Measurements from ENCODE around the gene PLCH1. TPM values are rescaled to one million over a fixed set of nuclear protein-coding genes. Genes with fewer than 3 reads are reported as not detected.

Gene PLCH1
- total RNA-seq, 1 experiment from 2014 or later = 3.8 TPM

DNA sequence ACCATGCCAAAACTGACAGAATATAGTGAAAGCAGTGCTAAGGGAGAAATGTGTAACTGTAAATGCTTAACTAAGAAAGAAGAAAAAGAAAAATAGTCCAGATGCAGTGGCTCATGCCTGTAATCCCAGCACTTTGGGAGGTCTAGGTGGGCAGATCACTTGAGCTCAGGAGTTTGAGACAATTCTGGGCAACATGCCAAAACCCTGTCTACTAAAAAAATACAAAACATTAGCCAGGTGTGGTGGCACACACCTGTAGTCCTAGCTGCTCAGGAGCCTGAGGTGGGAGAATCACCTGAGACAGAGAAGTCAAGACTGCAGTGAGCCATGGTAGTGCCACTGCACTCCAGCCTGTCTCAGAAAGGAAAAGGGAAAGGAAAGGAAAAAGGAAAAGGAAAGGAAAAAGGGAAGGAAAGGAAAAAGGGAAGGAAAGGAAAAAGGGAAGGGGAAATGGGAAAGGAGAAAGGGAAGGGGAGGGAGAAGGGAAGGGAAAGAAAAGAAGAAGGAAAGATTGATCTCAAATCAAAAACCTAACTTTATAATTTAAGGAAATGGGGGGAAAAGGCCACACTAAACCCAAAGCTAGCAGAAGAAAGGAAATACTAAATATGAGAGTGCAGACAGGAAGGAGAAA is 40.9 kb upstream of the PLCH1 start:
- no peak for TF ChIP-seq POLR2A (IDR thresholded peaks at IDR 0.05; ENCODE audit: borderline replicate concordance, extremely low read depth, insufficient read depth, insufficient read length)
- DNase-seq (ENCODE audit: low read depth, low spot score) (no peak), ATAC-seq (no peak)
- Histone ChIP-seq H3K9me2 (ENCODE audit: insufficient read depth) (no peaks in the 10 kb centered on the region), H2AFZ (ENCODE audit: low read depth, low read length, poor library complexity, severe bottlenecking) (no peak overlapping the region), H3K27me3 (ENCODE audit: insufficient read depth, low read length) (no peaks in the 10 kb centered on the region), H3K79me2 (ENCODE audit: insufficient read depth, low read length) (peaks cover 4% of the 10 kb centered on the region; the same call in 1 of the 2 replicates), H3K27ac (ENCODE audit: low read depth, low read length) (no peak overlapping the region), H3K9me3 (ENCODE audit: control insufficient read depth in 1 of 2, insufficient read depth in 1 of 2, low read depth in 1 of 2, low read length in 2 of 2) (no peaks in the 10 kb centered on the region), H4K20me1 (ENCODE audit: insufficient read depth) (no peaks in the 10 kb centered on the region), H3K4me1 (ENCODE audit: control insufficient read depth in 1 of 2, insufficient read depth in 2 of 2, low read length in 2 of 2) (peaks cover 5% of the 10 kb centered on the region in 2 experiments; a peak in 2 of 4 replicates), H3K36me3 (ENCODE audit: control insufficient read depth in 1 of 2, insufficient read depth in 2 of 2, low read length in 2 of 2) (no peaks in the 10 kb centered on the region), H3K9ac (ENCODE audit: low read length) (no peak overlapping the region), H3K4me3 (replicated peaks in 1 of 2; ENCODE audit: low read depth in 1 of 2, low read length in 2 of 2) (no peak overlapping the region), H3K4me2 (ENCODE audit: low read length) (no peak overlapping the region)
- POLR2A ChIA-PET = interaction anchor here (0.7 to 1.8 kb wide), 2 partner anchors 11 to 20 kb away, joined by 3 to 5 read pairs; partner anchors contain the start of gene C3orf33
- RAD21 ChIA-PET (ENCODE audit: low non-redundant PET in 1 of 2, low total read pairs in 2 of 2, uncharacterized antibody in 2 of 2, unreplicated experiment in 2 of 2) = no interaction called here
- CTCF ChIA-PET = interaction anchor here (1.5 kb wide), 1 partner anchor 20 kb away, joined by 4 read pairs; the partner anchor contains the start of gene C3orf33
- BruUV-seq (replicated peaks) = no TSS peak
- intact Hi-C loops (cut with micrococcal nuclease) = no loop called here

DNA sequence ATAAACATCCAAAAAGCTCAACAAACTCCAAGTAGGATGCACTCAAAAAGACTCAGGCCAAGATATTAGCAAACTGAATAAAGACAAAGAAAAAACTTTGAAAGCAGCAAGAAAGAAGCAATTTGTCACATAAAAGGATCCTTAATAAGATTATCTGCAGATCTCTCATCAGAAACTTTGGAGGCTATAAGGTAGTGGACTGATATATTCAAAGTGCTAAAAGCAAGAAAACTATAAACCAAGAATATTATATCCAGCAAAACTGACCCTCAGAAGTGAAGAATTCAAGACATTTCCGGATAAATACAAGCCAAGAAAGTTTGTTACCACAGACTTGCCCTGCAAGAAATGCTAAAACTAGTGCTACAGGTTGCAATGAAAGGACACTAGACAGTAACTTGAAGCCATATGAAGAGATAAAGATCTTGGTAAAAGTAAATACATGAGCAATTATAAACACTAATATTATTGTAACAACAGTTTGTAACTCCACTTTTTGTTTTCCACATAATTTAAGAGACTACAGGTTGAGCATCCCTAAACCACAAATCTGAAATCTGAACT is 37.6 kb upstream of the PLCH1 start:
- BruUV-seq (replicated peaks) = no TSS peak
- DNase-seq (ENCODE audit: low read depth, low spot score) (no peak), ATAC-seq (no peak)
- Histone ChIP-seq H3K4me3 (replicated peaks in 1 of 2; ENCODE audit: low read depth in 1 of 2, low read length in 2 of 2) (no peak overlapping the region), H3K9me3 (ENCODE audit: control insufficient read depth in 1 of 2, insufficient read depth in 1 of 2, low read depth in 1 of 2, low read length in 2 of 2) (no peaks in the 10 kb centered on the region), H2AFZ (ENCODE audit: low read depth, low read length, poor library complexity, severe bottlenecking) (no peak overlapping the region), H3K9ac (ENCODE audit: low read length) (no peak overlapping the region), H3K4me1 (ENCODE audit: control insufficient read depth in 1 of 2, insufficient read depth in 2 of 2, low read length in 2 of 2) (peaks cover 4 to 8% of the 10 kb centered on the region in 2 experiments; a peak in 2 of 4 replicates), H3K36me3 (ENCODE audit: control insufficient read depth in 1 of 2, insufficient read depth in 2 of 2, low read length in 2 of 2) (no peaks in the 10 kb centered on the region), H3K9me2 (ENCODE audit: insufficient read depth) (no peaks in the 10 kb centered on the region), H3K27ac (ENCODE audit: low read depth, low read length) (no peak overlapping the region), H3K79me2 (ENCODE audit: insufficient read depth, low read length) (peaks cover 4% of the 10 kb centered on the region; the same call in 1 of the 2 replicates), H3K4me2 (ENCODE audit: low read length) (no peak overlapping the region), H4K20me1 (ENCODE audit: insufficient read depth) (no peaks in the 10 kb centered on the region), H3K27me3 (ENCODE audit: insufficient read depth, low read length) (no peaks in the 10 kb centered on the region)
- RAD21 ChIA-PET (ENCODE audit: low non-redundant PET in 1 of 2, low total read pairs in 2 of 2, uncharacterized antibody in 2 of 2, unreplicated experiment in 2 of 2) = no interaction called here
- CTCF ChIA-PET = no interaction called here
- POLR2A ChIA-PET = no interaction called here
- intact Hi-C loops (cut with micrococcal nuclease) = no loop called here
- TF ChIP-seq YY1 (IDR thresholded peaks at IDR 0.05; ENCODE audit: extremely low read depth, insufficient replicate concordance, low read depth, low read length) (no peak), CBX3 (IDR thresholded peaks at IDR 0.05; ENCODE audit: low read depth) (no peak), SIN3A (IDR thresholded peaks at IDR 0.05; ENCODE audit: low read depth) (no peak), ZNF274 (IDR thresholded peaks at IDR 0.05; ENCODE audit: low read depth, low read length) (no peak), ZFX (IDR thresholded peaks at IDR 0.05) (no peak), TCF7L2 (IDR thresholded peaks at IDR 0.05; ENCODE audit: borderline replicate concordance, extremely low read depth, insufficient read depth, insufficient read length) (no peak), EZH2phosphoT487 (IDR thresholded peaks at IDR 0.05; ENCODE audit: borderline replicate concordance) (no peak), ELF1 (IDR thresholded peaks at IDR 0.05; ENCODE audit: borderline replicate concordance, low read depth) (no peak)
- TF ChIP-seq, protein P1, sequence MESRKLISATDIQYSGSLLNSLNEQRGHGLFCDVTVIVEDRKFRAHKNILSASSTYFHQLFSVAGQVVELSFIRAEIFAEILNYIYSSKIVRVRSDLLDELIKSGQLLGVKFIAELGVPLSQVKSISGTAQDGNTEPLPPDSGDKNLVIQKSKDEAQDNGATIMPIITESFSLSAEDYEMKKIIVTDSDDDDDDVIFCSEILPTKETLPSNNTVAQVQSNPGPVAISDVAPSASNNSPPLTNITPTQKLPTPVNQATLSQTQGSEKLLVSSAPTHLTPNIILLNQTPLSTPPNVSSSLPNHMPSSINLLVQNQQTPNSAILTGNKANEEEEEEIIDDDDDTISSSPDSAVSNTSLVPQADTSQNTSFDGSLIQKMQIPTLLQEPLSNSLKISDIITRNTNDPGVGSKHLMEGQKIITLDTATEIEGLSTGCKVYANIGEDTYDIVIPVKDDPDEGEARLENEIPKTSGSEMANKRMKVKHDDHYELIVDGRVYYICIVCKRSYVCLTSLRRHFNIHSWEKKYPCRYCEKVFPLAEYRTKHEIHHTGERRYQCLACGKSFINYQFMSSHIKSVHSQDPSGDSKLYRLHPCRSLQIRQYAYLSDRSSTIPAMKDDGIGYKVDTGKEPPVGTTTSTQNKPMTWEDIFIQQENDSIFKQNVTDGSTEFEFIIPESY (IDR thresholded peaks at IDR 0.05; ENCODE audit: extremely low read depth, insufficient replicate concordance, low read length) = no peak
- TF ChIP-seq, protein P2, sequence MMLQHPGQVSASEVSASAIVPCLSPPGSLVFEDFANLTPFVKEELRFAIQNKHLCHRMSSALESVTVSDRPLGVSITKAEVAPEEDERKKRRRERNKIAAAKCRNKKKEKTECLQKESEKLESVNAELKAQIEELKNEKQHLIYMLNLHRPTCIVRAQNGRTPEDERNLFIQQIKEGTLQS (IDR thresholded peaks at IDR 0.05) = no peak
- TF ChIP-seq, protein P3, sequence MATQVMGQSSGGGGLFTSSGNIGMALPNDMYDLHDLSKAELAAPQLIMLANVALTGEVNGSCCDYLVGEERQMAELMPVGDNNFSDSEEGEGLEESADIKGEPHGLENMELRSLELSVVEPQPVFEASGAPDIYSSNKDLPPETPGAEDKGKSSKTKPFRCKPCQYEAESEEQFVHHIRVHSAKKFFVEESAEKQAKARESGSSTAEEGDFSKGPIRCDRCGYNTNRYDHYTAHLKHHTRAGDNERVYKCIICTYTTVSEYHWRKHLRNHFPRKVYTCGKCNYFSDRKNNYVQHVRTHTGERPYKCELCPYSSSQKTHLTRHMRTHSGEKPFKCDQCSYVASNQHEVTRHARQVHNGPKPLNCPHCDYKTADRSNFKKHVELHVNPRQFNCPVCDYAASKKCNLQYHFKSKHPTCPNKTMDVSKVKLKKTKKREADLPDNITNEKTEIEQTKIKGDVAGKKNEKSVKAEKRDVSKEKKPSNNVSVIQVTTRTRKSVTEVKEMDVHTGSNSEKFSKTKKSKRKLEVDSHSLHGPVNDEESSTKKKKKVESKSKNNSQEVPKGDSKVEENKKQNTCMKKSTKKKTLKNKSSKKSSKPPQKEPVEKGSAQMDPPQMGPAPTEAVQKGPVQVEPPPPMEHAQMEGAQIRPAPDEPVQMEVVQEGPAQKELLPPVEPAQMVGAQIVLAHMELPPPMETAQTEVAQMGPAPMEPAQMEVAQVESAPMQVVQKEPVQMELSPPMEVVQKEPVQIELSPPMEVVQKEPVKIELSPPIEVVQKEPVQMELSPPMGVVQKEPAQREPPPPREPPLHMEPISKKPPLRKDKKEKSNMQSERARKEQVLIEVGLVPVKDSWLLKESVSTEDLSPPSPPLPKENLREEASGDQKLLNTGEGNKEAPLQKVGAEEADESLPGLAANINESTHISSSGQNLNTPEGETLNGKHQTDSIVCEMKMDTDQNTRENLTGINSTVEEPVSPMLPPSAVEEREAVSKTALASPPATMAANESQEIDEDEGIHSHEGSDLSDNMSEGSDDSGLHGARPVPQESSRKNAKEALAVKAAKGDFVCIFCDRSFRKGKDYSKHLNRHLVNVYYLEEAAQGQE (IDR thresholded peaks at IDR 0.05; ENCODE audit: low read depth) = no peak
- TF ChIP-seq, protein P4, sequence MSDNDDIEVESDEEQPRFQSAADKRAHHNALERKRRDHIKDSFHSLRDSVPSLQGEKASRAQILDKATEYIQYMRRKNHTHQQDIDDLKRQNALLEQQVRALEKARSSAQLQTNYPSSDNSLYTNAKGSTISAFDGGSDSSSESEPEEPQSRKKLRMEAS (IDR thresholded peaks at IDR 0.05) = no peak
